Stimulated activated CD8-positive, alpha-beta memory T cell treated with anti-CD3 and anti-CD28 coated beads, Interleukin-4, amount 100 ng/mL, for 1 hour (primary cell): ENCODE measurements around the gene RNASE7.

Experiments used
- DNase-seq, 2 donors: peaks; one replicate each; pipeline ENCODE4 v3.0.0-alpha.2; 2020; ENCODE audit warnings: low read depth in 2 of 2, low spot score in 1 of 2

The RNASE7 gene

GRCh38 chr14:21042918-21043317, 756 bp downstream of the RNASE7 start:
- DNase-seq = no peak

GRCh38 chr14:21043387-21043973, 1.3 kb downstream of the RNASE7 start:
- DNase-seq = no peak

GRCh38 chr14:21043974-21044618, 1.9 kb downstream of the RNASE7 start:
- DNase-seq = no peak

- DNase-seq = no peak
Measured at GRCh38 chr14:21047378-21047781, 5.2 kb downstream of the RNASE7 start.

- no peak for DNase-seq
Measured at GRCh38 chr14:21048638-21049037, 6.5 kb downstream of the RNASE7 start.

- no peak for DNase-seq
Measured at GRCh38 chr14:21049271-21049673, 7.1 kb downstream of the RNASE7 start.

- no peak for DNase-seq
Measured at GRCh38 chr14:21050597-21050996, 8.4 kb downstream of the RNASE7 start.

GRCh38 chr14:21053184-21054122, 11.3 kb downstream of the RNASE7 start:
- no peak for DNase-seq

GRCh38 chr14:21054123-21054767, 12.1 kb downstream of the RNASE7 start:
- DNase-seq = no peak

- DNase-seq = no peak
Measured at GRCh38 chr14:21054768-21055145, 12.6 kb downstream of the RNASE7 start.

- no peak for DNase-seq
Measured at GRCh38 chr14:21055432-21056117, 13.4 kb downstream of the RNASE7 start.

GRCh38 chr14:21056520-21057163, 14.5 kb downstream of the RNASE7 start:
- DNase-seq = no peak

- DNase-seq = no peak
Measured at GRCh38 chr14:21057803-21058675, 15.9 kb downstream of the RNASE7 start, which contains the start of gene RNASE8. RNASE8 (plus strand) TSS chr14:21057822; CDS start chr14:21057893, 71 bp downstream.

- no peak for DNase-seq
Measured at GRCh38 chr14:21058903-21059302, 16.7 kb downstream of the RNASE7 start.

GRCh38 chr14:21059842-21060613, 17.9 kb downstream of the RNASE7 start:
- DNase-seq = no peak

- no peak for DNase-seq
Measured at GRCh38 chr14:21060614-21061346, 18.6 kb downstream of the RNASE7 start.

- DNase-seq = no peak
Measured at GRCh38 chr14:21061347-21061668, 19.1 kb downstream of the RNASE7 start.

GRCh38 chr14:21063479-21063878, 21.3 kb downstream of the RNASE7 start:
- DNase-seq = no peak
